Astrocyte (in vitro differentiated cells and primary cell): ENCODE data around the gene KIFAP3. TPM values are rescaled to one million over a fixed set of nuclear protein-coding genes. Genes with fewer than 3 reads are reported as not detected.
"Not testable (repeated sequence)": the region's sequence is repeated elsewhere in the genome, so short reads cannot be mapped to it uniquely, and the experiment has no call there.

ENCODE experiments used
- DNase-seq: peaks from one replicate; pipeline ENCODE4 v3.0.0-alpha.2; 2010; ENCODE audit warnings: low read depth
- FAIRE-seq: peaks from 2 replicates; lab custom pipeline; 2011; peaks lifted over from hg19 to GRCh38; lab: Jason Lieb, UNC
- H2AFZ ChIP-seq: 2 replicates; pipeline ENCODE4 v1.6.0; 2012; ENCODE audit warnings: low read depth, low read length, inconsistent platforms
- H3K27ac ChIP-seq: 2 replicates; pipeline ENCODE4 v1.5.1; 2011; ENCODE audit warnings: low read depth, low read length, inconsistent platforms
- H3K27me3 ChIP-seq: 2 replicates; pipeline ENCODE4 v1.6.0; 2011; ENCODE audit warnings: low read length, inconsistent platforms; ENCODE audit not compliant: insufficient read depth
- H3K36me3 ChIP-seq: 2 replicates; pipeline ENCODE4 v1.5.1; 2011; ENCODE audit warnings: low read length, inconsistent platforms; ENCODE audit not compliant: insufficient read depth
- H3K4me1 ChIP-seq: 2 replicates; pipeline ENCODE4 v1.5.1; 2011; ENCODE audit warnings: low read length, inconsistent platforms; ENCODE audit not compliant: insufficient read depth
- H3K4me2 ChIP-seq: 2 replicates; pipeline ENCODE4 v1.6.0; 2012; ENCODE audit warnings: low read length, inconsistent platforms
- H3K4me3 ChIP-seq: 2 replicates; pipeline ENCODE4 v1.5.1; 2011; ENCODE audit warnings: low read depth, mild to moderate bottlenecking, low read length, inconsistent platforms; ENCODE audit not compliant: insufficient read depth
- H3K79me2 ChIP-seq: 2 replicates; pipeline ENCODE4 v1.6.0; 2012; ENCODE audit warnings: mild to moderate bottlenecking, low read length, inconsistent platforms; ENCODE audit not compliant: insufficient read depth
- H3K9ac ChIP-seq: 2 replicates; pipeline ENCODE4 v1.6.0; 2012; ENCODE audit warnings: mild to moderate bottlenecking, low read length, inconsistent platforms
- H3K9me3 ChIP-seq: 2 replicates; pipeline ENCODE4 v1.5.1; 2012; ENCODE audit warnings: low read depth, mild to moderate bottlenecking, low read length, inconsistent platforms; ENCODE audit not compliant: insufficient read depth
- H4K20me1 ChIP-seq: 2 replicates; pipeline ENCODE4 v1.6.0; 2012; ENCODE audit warnings: low read length, inconsistent platforms; ENCODE audit not compliant: insufficient read depth
- H3K27ac Mint-ChIP-seq: one replicate; pipeline ENCODE4 v1.8.0; 2021; ENCODE audit warnings: mild to moderate bottlenecking, mixed read lengths; ENCODE audit not compliant: unreplicated experiment
- H3K27me3 Mint-ChIP-seq: one replicate; pipeline ENCODE4 v1.8.0; 2021; ENCODE audit warnings: low read depth, mixed read lengths; ENCODE audit not compliant: unreplicated experiment
- H3K36me3 Mint-ChIP-seq: one replicate; pipeline ENCODE4 v1.8.0; 2021; ENCODE audit warnings: low read depth, mixed read lengths; ENCODE audit not compliant: unreplicated experiment
- H3K4me1 Mint-ChIP-seq: one replicate; pipeline ENCODE4 v1.8.0; 2021; ENCODE audit warnings: low read depth, mixed read lengths; ENCODE audit not compliant: unreplicated experiment
- H3K4me3 Mint-ChIP-seq: one replicate; pipeline ENCODE4 v1.8.0; 2021; ENCODE audit warnings: mild to moderate bottlenecking, moderate library complexity, mixed read lengths; ENCODE audit not compliant: unreplicated experiment
- H3K9me3 Mint-ChIP-seq: one replicate; pipeline ENCODE4 v1.8.0; 2021; ENCODE audit warnings: mild to moderate bottlenecking, mixed read lengths; ENCODE audit not compliant: unreplicated experiment
- EZH2 ChIP-seq: IDR thresholded peaks from 2 replicates; pipeline ENCODE4 v1.6.1; 2012; ENCODE audit warnings: mild to moderate bottlenecking, low read length, inconsistent platforms; ENCODE audit not compliant: insufficient read depth
- total RNA-seq: library from RNA; stranded (reverse); gene quantifications from 2 replicates; pipeline ENCODE4 v1.2.1, GENCODE V29; 2021
- TF ChIP-seq, protein P1 (sequence below): IDR thresholded peaks from 2 replicates; pipeline ENCODE4 v1.5.1; 2011; ENCODE audit warnings: low read depth, mild to moderate bottlenecking, inconsistent platforms, low read length, moderate library complexity; ENCODE audit not compliant: insufficient read depth

The KIFAP3 gene
- total RNA-seq, 1 donor from 2014 or later = 32.8 TPM

DNA sequence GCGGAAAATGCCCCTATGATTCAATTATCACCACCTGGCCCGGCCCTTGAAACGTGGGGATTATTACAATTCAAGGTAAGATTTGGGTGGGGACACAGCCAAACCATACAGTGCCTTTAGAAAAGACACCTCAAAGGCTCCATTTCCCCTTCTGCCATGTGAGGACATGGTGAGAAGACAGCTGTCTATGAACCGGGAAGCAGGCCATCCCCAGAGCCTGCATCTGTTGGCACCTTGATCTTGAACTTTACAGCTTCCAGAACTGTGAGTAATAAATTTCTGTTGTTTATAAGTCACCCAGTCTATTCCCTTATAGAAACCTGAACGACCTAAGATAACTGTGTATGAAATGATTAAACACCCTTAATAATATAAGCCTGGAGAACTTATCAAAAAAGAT, 61.6 kb downstream of the KIFAP3 start:
- H3K27me3 Mint-ChIP-seq = no peaks in the 10 kb centered on the region
- FAIRE-seq (no peak), DNase-seq (no peak)
- peaks cover 2% of the 10 kb centered on the region for H3K9me3 Mint-ChIP-seq
- Histone ChIP-seq H4K20me1 (no peaks in the 10 kb centered on the region), H3K4me3 (no peak overlapping the region), H3K36me3 (no peaks in the 10 kb centered on the region), H3K79me2 (no peaks in the 10 kb centered on the region), H3K4me1 (no peaks in the 10 kb centered on the region), H3K27ac (no peak overlapping the region), H3K9ac (no peak overlapping the region), H3K4me2 (no peak overlapping the region), H3K27me3 (no peaks in the 10 kb centered on the region), H3K9me3 (no peaks in the 10 kb centered on the region), H2AFZ (no peak overlapping the region)
- H3K4me1 Mint-ChIP-seq = no peaks in the 10 kb centered on the region
- H3K27ac Mint-ChIP-seq = no peak overlapping the region
- peaks cover 6% of the 10 kb centered on the region for H3K36me3 Mint-ChIP-seq
- TF ChIP-seq, protein P1, sequence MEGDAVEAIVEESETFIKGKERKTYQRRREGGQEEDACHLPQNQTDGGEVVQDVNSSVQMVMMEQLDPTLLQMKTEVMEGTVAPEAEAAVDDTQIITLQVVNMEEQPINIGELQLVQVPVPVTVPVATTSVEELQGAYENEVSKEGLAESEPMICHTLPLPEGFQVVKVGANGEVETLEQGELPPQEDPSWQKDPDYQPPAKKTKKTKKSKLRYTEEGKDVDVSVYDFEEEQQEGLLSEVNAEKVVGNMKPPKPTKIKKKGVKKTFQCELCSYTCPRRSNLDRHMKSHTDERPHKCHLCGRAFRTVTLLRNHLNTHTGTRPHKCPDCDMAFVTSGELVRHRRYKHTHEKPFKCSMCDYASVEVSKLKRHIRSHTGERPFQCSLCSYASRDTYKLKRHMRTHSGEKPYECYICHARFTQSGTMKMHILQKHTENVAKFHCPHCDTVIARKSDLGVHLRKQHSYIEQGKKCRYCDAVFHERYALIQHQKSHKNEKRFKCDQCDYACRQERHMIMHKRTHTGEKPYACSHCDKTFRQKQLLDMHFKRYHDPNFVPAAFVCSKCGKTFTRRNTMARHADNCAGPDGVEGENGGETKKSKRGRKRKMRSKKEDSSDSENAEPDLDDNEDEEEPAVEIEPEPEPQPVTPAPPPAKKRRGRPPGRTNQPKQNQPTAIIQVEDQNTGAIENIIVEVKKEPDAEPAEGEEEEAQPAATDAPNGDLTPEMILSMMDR = no peak
- TF ChIP-seq EZH2 = no peak
- H3K4me3 Mint-ChIP-seq = no peak overlapping the region

DNA sequence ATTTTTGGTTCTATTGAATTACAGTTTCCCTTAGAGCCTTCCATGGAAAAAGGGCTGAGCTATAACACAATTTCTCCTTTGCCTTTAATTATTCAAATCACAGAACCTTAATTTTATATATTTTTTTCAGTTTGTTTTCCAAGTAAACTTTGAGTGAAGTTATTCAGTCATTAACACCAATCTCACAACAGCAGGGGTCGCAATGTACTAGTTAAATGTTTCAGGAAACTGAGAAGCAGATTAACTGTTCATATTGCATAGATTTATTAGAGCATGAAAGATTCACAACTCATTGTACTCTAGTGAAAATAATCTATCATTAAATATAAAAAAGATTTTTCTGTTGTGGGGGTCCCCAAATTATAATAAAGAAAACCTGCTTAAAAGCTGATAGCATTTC, 64.1 kb downstream of the KIFAP3 start:
- peak; percentile 29 for DNase-seq

DNA sequence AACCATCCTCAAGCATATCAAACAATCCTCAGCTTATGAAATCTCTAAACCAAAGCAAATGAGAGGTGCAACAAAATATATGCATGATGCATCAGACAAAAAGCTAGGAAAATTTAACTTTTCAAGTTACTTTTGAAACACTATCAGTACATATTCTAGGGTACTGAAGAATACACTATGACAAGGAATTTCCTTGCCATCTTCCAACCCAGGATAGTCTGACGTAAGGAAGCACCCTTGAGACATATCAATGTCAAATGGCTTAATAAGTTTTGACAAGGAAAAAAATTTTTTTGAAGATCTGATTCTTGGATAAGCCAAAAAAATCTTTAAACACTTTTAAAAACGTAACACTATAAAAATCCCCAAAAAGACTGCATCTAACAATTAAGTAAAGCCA, 64.9 kb downstream of the KIFAP3 start:
- Histone ChIP-seq H3K4me1 (no peaks in the 10 kb centered on the region), H3K9ac (no peak overlapping the region), H4K20me1 (no peaks in the 10 kb centered on the region), H3K79me2 (no peaks in the 10 kb centered on the region), H3K27ac (no peak overlapping the region), H3K4me3 (no peak overlapping the region), H3K4me2 (no peak overlapping the region), H3K9me3 (no peaks in the 10 kb centered on the region), H3K36me3 (no peaks in the 10 kb centered on the region), H3K27me3 (no peaks in the 10 kb centered on the region), H2AFZ (no peak overlapping the region)
- Mint-ChIP-seq H3K9me3 (peaks cover 6% of the 10 kb centered on the region), H3K4me3 (no peak overlapping the region), H3K27me3 (no peaks in the 10 kb centered on the region), H3K27ac (no peak overlapping the region), H3K36me3 (peaks cover 12% of the 10 kb centered on the region), H3K4me1 (no peaks in the 10 kb centered on the region)
- TF ChIP-seq EZH2 = no peak
- TF ChIP-seq, protein P1 = no peak
- DNase-seq (no peak), FAIRE-seq (no peak)

More for the DNA sequence above, 64.1 kb downstream of the KIFAP3 start:
- Histone ChIP-seq H3K79me2 (no peaks in the 10 kb centered on the region), H3K9ac (no peak overlapping the region), H3K9me3 (no peaks in the 10 kb centered on the region), H3K4me1 (no peaks in the 10 kb centered on the region), H3K27me3 (no peaks in the 10 kb centered on the region), H3K4me3 (no peak overlapping the region), H2AFZ (no peak overlapping the region), H4K20me1 (no peaks in the 10 kb centered on the region), H3K27ac (no peak overlapping the region), H3K36me3 (no peaks in the 10 kb centered on the region), H3K4me2 (no peak overlapping the region)
- Mint-ChIP-seq H3K27me3 (no peaks in the 10 kb centered on the region), H3K9me3 (peaks cover 6% of the 10 kb centered on the region), H3K4me1 (no peaks in the 10 kb centered on the region), H3K27ac (no peak overlapping the region), H3K36me3 (peaks cover 12% of the 10 kb centered on the region), H3K4me3 (no peak overlapping the region)
- no peak for FAIRE-seq
- TF ChIP-seq EZH2 = no peak
- TF ChIP-seq, protein P1 = peak; percentile 34

DNA sequence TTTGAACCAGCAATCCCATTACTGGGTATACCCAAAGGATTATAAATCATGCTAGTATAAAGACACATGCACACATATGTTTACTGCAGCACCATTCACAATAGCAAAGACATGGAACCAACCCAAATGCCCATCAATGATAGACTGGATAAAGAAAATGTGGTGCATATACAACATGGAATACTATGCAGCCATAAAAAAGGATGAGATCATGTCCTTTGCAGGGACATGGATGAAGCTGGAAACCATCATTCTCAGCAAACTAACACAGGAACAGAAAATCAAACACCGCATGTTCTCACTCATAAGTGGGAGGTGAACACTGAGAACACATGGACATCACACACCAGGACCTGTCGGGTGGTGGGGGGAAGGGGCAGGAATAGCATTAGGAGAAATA, 65.8 kb downstream of the KIFAP3 start:
- not testable (repeated sequence) for H3K4me2 ChIP-seq, H3K27ac ChIP-seq, H3K4me3 Mint-ChIP-seq, H3K4me1 Mint-ChIP-seq, H4K20me1 ChIP-seq, H3K4me1 ChIP-seq, H3K9me3 Mint-ChIP-seq, H3K79me2 ChIP-seq, H3K9ac ChIP-seq, H3K27ac Mint-ChIP-seq, H2AFZ ChIP-seq, DNase-seq, H3K4me3 ChIP-seq, FAIRE-seq, H3K27me3 Mint-ChIP-seq, H3K9me3 ChIP-seq, H3K36me3 ChIP-seq, H3K27me3 ChIP-seq
- peaks cover 12% of the 10 kb centered on the region for H3K36me3 Mint-ChIP-seq
